Mesendoderm (in vitro differentiated cells): Measurements from ENCODE around the gene SYP.

ENCODE experiments used
- DNase-seq: peaks from one replicate; pipeline ENCODE4 v3.0.0; 2013
- H2AK5ac ChIP-seq: 2 replicates; pipeline ENCODE4 v1.6.1; 2013; ENCODE audit warnings: low read length, inconsistent platforms
- H2BK120ac ChIP-seq: 2 replicates; pipeline ENCODE4 v1.6.1; 2013; ENCODE audit warnings: low read depth, mild to moderate bottlenecking, low read length, moderate library complexity, mixed read lengths
- H2BK15ac ChIP-seq: replicated peaks from 2 replicates; pipeline ENCODE4 v1.6.1; 2013; ENCODE audit warnings: low read depth, mild to moderate bottlenecking, moderate library complexity
- H2BK5ac ChIP-seq: 2 replicates; pipeline ENCODE4 v1.6.1; 2013; ENCODE audit warnings: low read length, inconsistent platforms
- H3K18ac ChIP-seq: 2 replicates; pipeline ENCODE4 v1.6.1; 2013; ENCODE audit warnings: mild to moderate bottlenecking, low read length, mixed read lengths
- H3K23ac ChIP-seq: one replicate; pipeline ENCODE4 v1.6.1; 2013; ENCODE audit warnings: low read length
- H3K27ac ChIP-seq: 2 replicates; pipeline ENCODE4 v1.5.1; 2013; ENCODE audit warnings: low read depth, mild to moderate bottlenecking, inconsistent platforms, low read length, moderate library complexity
- H3K27me3 ChIP-seq: 2 replicates; pipeline ENCODE4 v1.6.1; 2013; ENCODE audit warnings: low read length, control low read depth, mild to moderate bottlenecking, inconsistent platforms; ENCODE audit not compliant: insufficient read depth, poor library complexity
- H3K36me3 ChIP-seq: 2 replicates; pipeline ENCODE4 v1.6.1; 2013; ENCODE audit warnings: low read length, inconsistent platforms; ENCODE audit not compliant: control insufficient read depth, insufficient read depth
- H3K4ac ChIP-seq: one replicate; pipeline ENCODE4 v1.6.1; 2013; ENCODE audit warnings: low read depth, mild to moderate bottlenecking, low read length, moderate library complexity
- H3K4me1 ChIP-seq: 2 replicates; pipeline ENCODE4 v1.6.1; 2013; ENCODE audit warnings: low read depth, low read length, inconsistent platforms; ENCODE audit not compliant: control insufficient read depth
- H3K4me2 ChIP-seq: 2 replicates; pipeline ENCODE4 v1.6.1; 2013; ENCODE audit warnings: low read length
- H3K4me3 ChIP-seq: 2 replicates; pipeline ENCODE4 v1.5.1; 2013; ENCODE audit warnings: mild to moderate bottlenecking, low read length
- H3K56ac ChIP-seq: one replicate; pipeline ENCODE4 v1.6.1; 2013; ENCODE audit warnings: low read length
- H3K79me1 ChIP-seq: 2 replicates; pipeline ENCODE4 v1.6.1; 2013; ENCODE audit warnings: low read length, inconsistent platforms
- H3K79me2 ChIP-seq: 2 replicates; pipeline ENCODE4 v1.6.1; 2013; ENCODE audit warnings: mild to moderate bottlenecking, low read length; ENCODE audit not compliant: control insufficient read depth, insufficient read depth
- H3K9ac ChIP-seq: 2 replicates; pipeline ENCODE4 v1.6.1; 2013; ENCODE audit warnings: low read length, inconsistent platforms
- H4K5ac ChIP-seq: one replicate; pipeline ENCODE4 v1.6.1; 2013; ENCODE audit warnings: low read length
- H4K8ac ChIP-seq: one replicate; pipeline ENCODE4 v1.6.1; 2013; ENCODE audit warnings: low read depth, mild to moderate bottlenecking, control low read depth, low read length, moderate library complexity
- WGBS: extraction: QIAGEN DNeasy Blood & Tissue Kit; methylation state at CpG from one replicate; pipeline ENCODE4 v1.1.7; 2013; ENCODE audit warnings: low lambda C conversion rate, missing lambda C conversion rate; ENCODE audit not compliant: insufficient coverage; ENCODE audit errors: extremely low coverage; 5-methylcytosine and 5-hydroxymethylcytosine counted together

SYP gene

DNA sequence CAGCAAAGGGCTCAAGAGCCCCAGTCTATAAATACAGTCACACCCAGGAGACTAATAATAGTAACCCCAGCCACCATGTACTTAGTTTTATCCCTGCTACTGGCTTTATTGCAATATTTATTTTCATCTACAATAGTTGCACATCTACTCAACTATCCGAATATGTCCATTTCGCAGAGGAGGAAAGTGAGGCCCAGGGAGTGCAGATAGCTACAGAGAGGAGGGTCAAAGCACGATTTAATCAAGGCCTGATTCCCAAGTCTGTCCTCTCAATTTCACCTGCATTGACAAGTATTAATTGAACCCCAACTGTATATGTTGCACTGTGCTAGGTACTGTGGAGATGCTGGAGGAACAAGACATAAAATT lies 32.3 kb downstream of the SYP start:
- H2BK15ac ChIP-seq, result no peak overlapping the region
- H2AK5ac ChIP-seq, result no peak overlapping the region
- no peaks in the 10 kb centered on the region for H3K36me3 ChIP-seq
- no peak for DNase-seq
- H3K4me3 ChIP-seq, result no peak overlapping the region
- H2BK5ac ChIP-seq, result no peak overlapping the region
- no peak overlapping the region for H3K9ac ChIP-seq
- H2BK120ac ChIP-seq, result no peak overlapping the region
- no peaks in the 10 kb centered on the region for H3K79me2 ChIP-seq
- H3K56ac ChIP-seq, result peak overlapping the region; percentile 56
- H4K5ac ChIP-seq, result no peak overlapping the region
- no peaks in the 10 kb centered on the region for H3K79me1 ChIP-seq
- no peaks in the 10 kb centered on the region for H3K4me1 ChIP-seq
- H4K8ac ChIP-seq, result no peak overlapping the region
- no peak overlapping the region for H3K23ac ChIP-seq
- H3K18ac ChIP-seq, result no peak overlapping the region
- no peak overlapping the region for H3K4me2 ChIP-seq
- H3K27me3 ChIP-seq, result no peaks in the 10 kb centered on the region
- no peak overlapping the region for H3K27ac ChIP-seq
- H3K4ac ChIP-seq, result no peak overlapping the region
- WGBS, result no CpG with 5 or more reads among the region's 3 CpGs

DNA sequence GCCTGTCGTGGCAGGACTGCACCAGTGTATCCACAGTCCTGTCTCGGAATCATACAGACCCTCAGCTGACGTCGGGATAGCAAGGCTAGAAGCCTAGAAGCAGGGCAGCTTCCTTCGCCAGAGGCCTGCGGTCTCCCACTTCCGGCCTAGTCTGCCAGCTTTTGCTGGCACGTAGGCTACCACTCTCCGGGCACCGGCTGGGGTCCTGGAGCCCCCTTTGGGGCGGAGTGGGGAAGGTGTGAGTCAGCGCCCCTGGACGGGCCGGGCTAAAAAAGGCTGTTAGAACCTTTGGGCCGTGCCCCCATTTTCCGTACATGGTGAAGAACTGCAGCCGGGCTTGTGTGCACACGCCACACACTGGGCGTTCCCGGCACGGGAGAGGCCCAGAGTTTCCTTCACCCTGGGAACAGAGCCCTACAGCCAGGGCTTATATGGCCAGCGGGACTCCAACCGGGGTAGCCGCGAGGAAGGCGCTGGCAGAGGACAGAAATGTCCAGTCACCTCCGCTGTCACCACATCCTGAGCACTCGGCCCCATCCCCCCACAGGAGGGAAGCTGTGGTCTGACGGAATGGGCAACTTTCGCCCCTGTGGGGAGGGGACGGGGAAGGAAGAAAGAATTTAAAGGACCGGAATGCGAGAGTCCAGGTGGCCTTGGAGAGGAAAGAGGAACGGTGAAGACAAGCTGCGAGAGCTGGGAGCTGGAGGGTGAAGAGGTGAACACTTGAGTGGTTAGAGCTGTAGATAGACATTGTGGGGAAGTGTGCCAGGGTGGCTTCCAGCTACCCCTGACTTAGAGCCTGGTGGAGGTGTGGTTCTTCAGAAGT lies 32.9 kb downstream of the SYP start:
- no peaks in the 10 kb centered on the region for H3K36me3 ChIP-seq
- no peak overlapping the region for H2BK120ac ChIP-seq
- peak overlapping the region; percentile 49 for H3K9ac ChIP-seq
- H3K4me1 ChIP-seq, result no peaks in the 10 kb centered on the region
- no peak overlapping the region for H3K4me3 ChIP-seq
- peak overlapping the region; percentile 67 for H3K56ac ChIP-seq
- H2BK5ac ChIP-seq, result no peak overlapping the region
- H3K27me3 ChIP-seq, result no peaks in the 10 kb centered on the region
- H3K18ac ChIP-seq, result no peak overlapping the region
- DNase-seq, result peak; percentile 42
- H3K23ac ChIP-seq, result no peak overlapping the region
- no peak overlapping the region for H2AK5ac ChIP-seq
- no peaks in the 10 kb centered on the region for H3K79me1 ChIP-seq
- peak overlapping the region; percentile 64 for H3K4me2 ChIP-seq
- H4K8ac ChIP-seq, result no peak overlapping the region
- H3K4ac ChIP-seq, result no peak overlapping the region
- H3K27ac ChIP-seq, result no peak overlapping the region
- H3K79me2 ChIP-seq, result no peaks in the 10 kb centered on the region
- WGBS, result no CpG with 5 or more reads among the region's 35 CpGs
- H2BK15ac ChIP-seq, result no peak overlapping the region
- H4K5ac ChIP-seq, result no peak overlapping the region

DNA sequence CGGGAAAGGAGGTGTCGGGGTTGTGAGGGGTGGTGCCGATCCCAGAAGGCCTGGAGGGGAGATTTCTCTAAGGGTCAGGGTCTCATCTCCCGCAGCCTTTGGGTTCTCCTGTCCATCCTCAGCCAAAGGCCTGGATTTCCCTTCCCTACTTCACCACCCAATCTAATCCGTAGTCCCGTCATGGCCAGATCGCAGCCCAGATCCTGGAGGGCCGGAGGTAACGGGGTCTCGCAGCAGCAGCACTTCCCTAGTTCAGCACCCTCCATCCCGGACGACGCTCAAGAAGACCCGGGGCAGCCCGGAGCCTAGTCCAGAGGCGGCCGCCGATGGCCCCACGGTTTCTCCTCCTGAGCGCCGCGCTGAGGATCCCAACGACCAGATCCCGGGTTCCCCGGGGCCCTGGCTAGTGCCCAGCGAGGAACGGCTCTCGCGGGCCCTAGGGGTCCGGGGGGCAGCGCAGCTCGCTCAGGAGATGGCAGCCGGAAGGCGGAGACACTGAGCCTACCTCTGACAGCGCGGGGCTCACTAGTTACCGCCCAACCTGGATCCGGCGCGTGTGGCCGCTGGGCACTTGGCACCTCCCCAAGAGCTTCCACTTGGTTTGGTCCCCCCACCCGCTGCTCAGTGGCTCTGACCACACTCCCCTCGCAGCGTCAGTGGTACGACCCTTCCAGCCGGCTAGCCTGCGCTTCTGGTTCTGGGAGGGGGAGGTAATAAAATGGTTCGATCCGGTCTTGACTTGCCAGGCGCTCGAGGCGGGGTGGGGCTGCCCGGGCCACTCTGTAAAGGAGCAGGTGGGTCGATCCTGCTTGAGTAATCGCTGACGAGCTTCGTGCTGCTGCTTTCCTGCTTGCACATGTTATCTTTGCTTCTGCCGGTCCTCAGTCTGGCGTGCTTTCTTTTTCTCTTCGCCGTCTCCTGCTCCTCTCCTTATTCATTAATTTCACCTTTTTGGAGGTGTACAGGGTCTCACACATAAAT lies 33.8 kb downstream of the SYP start:
- Histone ChIP-seq H4K5ac (no peak overlapping the region), H3K18ac (no peak overlapping the region), H3K79me1 (no peaks in the 10 kb centered on the region), H2BK5ac (no peak overlapping the region), H2AK5ac (no peak overlapping the region), H3K4ac (no peak overlapping the region), H2BK120ac (no peak overlapping the region), H3K23ac (no peak overlapping the region), H3K79me2 (no peaks in the 10 kb centered on the region), H3K36me3 (no peaks in the 10 kb centered on the region), H3K4me3 (no peak overlapping the region), H3K4me2 (peak overlapping the region; percentile 64), H3K9ac (peak overlapping the region; percentile 44), H2BK15ac (no peak overlapping the region), H3K27ac (no peak overlapping the region), H4K8ac (no peak overlapping the region), H3K4me1 (no peaks in the 10 kb centered on the region), H3K27me3 (no peaks in the 10 kb centered on the region), H3K56ac (peak overlapping the region; percentile 67)
- WGBS, result no CpG with 5 or more reads among the region's 61 CpGs
- DNase-seq, result peak; percentile 96

DNA sequence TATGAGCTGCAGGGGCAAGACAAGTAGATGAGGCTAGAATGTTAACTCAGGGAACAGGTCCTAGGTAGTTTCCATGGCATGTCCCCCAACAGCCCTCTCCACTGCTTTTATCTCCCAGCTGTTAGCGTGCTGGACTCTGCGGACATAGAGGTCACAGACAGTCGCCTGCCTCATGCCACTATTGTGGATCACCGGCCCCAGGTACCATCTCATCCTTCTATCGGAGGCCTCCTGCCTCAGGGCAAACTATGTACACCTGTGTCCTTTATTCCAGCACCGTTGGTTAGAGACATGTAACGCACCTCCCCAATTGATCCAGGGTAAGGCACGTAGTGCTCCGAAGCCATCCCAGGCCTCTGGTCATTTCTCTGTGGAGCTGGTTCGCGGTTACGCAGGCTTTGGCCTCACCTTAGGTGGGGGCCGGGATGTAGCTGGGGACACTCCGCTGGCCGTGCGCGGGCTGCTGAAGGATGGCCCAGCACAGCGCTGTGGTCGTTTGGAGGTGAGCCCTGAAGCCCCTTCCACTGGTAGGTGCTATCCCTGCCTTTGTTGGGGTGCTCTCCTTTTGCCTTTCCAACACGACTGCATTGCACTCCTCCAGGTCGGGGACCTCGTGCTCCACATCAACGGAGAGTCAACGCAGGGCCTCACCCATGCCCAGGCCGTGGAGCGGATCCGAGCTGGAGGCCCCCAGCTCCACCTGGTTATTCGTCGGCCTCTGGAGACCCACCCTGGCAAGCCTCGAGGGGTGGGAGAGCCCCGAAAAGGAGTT lies 35.2 kb downstream of the SYP start:
- H3K36me3 ChIP-seq, result no peaks in the 10 kb centered on the region
- no peaks in the 10 kb centered on the region for H3K4me1 ChIP-seq
- no peak overlapping the region for H4K5ac ChIP-seq
- H3K18ac ChIP-seq, result no peak overlapping the region
- H3K9ac ChIP-seq, result no peak overlapping the region
- H3K4me2 ChIP-seq, result no peak overlapping the region
- H3K4ac ChIP-seq, result no peak overlapping the region
- H3K4me3 ChIP-seq, result no peak overlapping the region
- DNase-seq, result no peak
- WGBS, result no CpG with 5 or more reads among the region's 31 CpGs
- no peak overlapping the region for H2BK15ac ChIP-seq
- H3K79me2 ChIP-seq, result no peaks in the 10 kb centered on the region
- H4K8ac ChIP-seq, result no peak overlapping the region
- no peak overlapping the region for H3K23ac ChIP-seq
- no peaks in the 10 kb centered on the region for H3K79me1 ChIP-seq
- H2AK5ac ChIP-seq, result no peak overlapping the region
- H3K27me3 ChIP-seq, result no peaks in the 10 kb centered on the region
- H3K27ac ChIP-seq, result no peak overlapping the region
- no peak overlapping the region for H2BK120ac ChIP-seq
- no peak overlapping the region for H3K56ac ChIP-seq
- no peak overlapping the region for H2BK5ac ChIP-seq

DNA sequence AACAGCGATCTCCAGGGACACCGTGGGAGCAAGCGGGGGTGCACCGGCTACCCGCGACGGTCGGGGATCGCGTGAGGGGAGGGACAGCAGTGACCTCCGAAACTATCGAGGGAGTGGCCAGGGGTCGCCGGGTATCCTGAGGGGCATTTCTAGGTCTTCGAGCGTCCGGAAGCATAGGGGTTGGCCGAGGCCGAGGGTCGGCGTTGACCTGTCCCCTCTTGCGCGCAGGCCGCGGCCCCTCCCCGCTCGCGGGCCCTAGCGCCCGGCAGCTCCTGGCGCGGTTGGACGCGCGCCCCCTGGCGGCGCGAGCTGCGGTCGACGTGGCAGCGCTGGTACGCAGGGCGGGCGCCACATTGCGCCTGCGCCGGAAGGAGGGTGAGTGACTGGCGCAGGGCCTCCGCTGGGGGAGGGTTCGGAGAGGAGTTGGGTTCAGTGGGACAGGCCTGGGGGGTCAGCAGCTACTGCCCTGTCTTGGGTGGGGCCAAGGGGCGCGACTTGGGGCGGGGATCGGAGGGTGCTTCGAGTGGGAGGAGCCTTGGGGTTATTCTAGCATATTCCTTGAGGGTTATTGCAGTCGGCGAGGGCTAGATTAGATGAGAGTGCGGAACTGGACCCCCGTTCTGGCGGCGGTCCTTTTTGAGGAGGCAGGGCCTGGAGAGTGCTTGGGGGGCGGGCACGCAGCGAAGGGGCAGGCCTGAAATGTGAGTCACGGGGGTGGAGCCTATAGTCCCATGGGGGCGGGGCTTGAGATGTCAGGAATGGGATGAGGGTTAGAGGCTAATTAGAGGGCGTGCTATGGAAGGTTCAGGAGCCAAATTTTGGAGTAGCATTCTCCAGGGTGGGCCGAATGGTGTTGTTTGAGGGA lies 36.2 kb downstream of the SYP start:
- Histone ChIP-seq H4K5ac (no peak overlapping the region), H2BK5ac (no peak overlapping the region), H3K23ac (no peak overlapping the region), H2BK120ac (no peak overlapping the region), H3K18ac (peak overlapping the region; percentile 72), H3K36me3 (no peaks in the 10 kb centered on the region), H3K4me2 (no peak overlapping the region), H2AK5ac (no peak overlapping the region), H3K79me2 (no peaks in the 10 kb centered on the region), H3K79me1 (no peaks in the 10 kb centered on the region), H3K9ac (peak overlapping the region; percentile 54), H3K4ac (no peak overlapping the region), H3K4me3 (no peak overlapping the region), H3K27ac (no peak overlapping the region), H3K4me1 (no peaks in the 10 kb centered on the region), H3K27me3 (no peaks in the 10 kb centered on the region), H3K56ac (peak overlapping the region; percentile 80), H4K8ac (no peak overlapping the region), H2BK15ac (no peak overlapping the region)
- DNase-seq, result peak; percentile 92
- no CpG with 5 or more reads among the region's 69 CpGs for WGBS
